ENCODE data around the gene POLG2. TPM values are rescaled to one million over a fixed set of nuclear protein-coding genes. Genes with fewer than 3 reads are reported as not detected.

POLG2 gene
- total and polyA plus RNA-seq, 9 of the 15 experiments (the other 6 are each of a cell fraction or from before 2014, with no cell fraction given): 13.4 to 44.8 (median 37.0) TPM

- TF ChIP-seq ZBTB40 (IDR thresholded peaks at IDR 0.05): peak; percentile 52
- TF ChIP-seq ZBTB40 (CRISPR knock-in tag; IDR thresholded peaks at IDR 0.05): no peak
- no peak for TF ChIP-seq ZNF239 (CRISPR knock-in tag; IDR thresholded peaks at IDR 0.05)
- TF ChIP-seq ZNF609 (CRISPR knock-in tag; IDR thresholded peaks at IDR 0.05; ENCODE audit: borderline replicate concordance): no peak
- TF ChIP-seq ZMIZ1 (IDR thresholded peaks at IDR 0.05; ENCODE audit: low read depth in 2 of 2, low read length in 2 of 2): 0 out of 4 replicates have a peak, but pooled peaks of 1 of the 2 experiments have one; percentile 24
- no peak for TF ChIP-seq FOXK1 (CRISPR knock-in tag; IDR thresholded peaks at IDR 0.05; ENCODE audit: borderline replicate concordance)
- TF ChIP-seq ZNF253 (CRISPR knock-in tag; conservative IDR thresholded peaks at IDR 0.05): no peak
Observed at GRCh38 chr17:64448665-64449512, 48.0 kb downstream of the POLG2 start, which contains the start of gene MILR1 (continued).
